Measurements from ENCODE around the gene PATJ.
A peak's percentile ranks its signal among the peaks of the same experiment; 100 is the strongest.

Gene PATJ

GRCh38 chr1:62131093-62131725 lies 388.9 kb downstream of the PATJ start:
- Histone ChIP-seq H3K27ac (ENCODE audit: low read length) (no peak overlapping the region), H4K20me1 (ENCODE audit: insufficient read depth, low read length) (no peaks in the 10 kb centered on the region), H3K27me3 (ENCODE audit: insufficient read depth, low read length, poor library complexity) (no peaks in the 10 kb centered on the region), H2AFZ (ENCODE audit: low read depth, low read length) (peak overlapping the region; percentile 49; the same call in 1 of the 2 replicates), H3K4me3 (ENCODE audit: low read depth in 1 of 2, low read length in 2 of 2) (no peak overlapping the region), H3K36me3 (ENCODE audit: insufficient read depth, low read length) (no peaks in the 10 kb centered on the region), H3K9ac (ENCODE audit: low read depth, low read length) (no peak overlapping the region), H3K9me3 (ENCODE audit: insufficient read depth, low read length, severe bottlenecking) (no peaks in the 10 kb centered on the region), H3K4me2 (ENCODE audit: insufficient read depth, low read length) (no peak overlapping the region), H3K4me1 (ENCODE audit: insufficient read depth, low read length) (no peaks in the 10 kb centered on the region), H3K79me2 (ENCODE audit: insufficient read depth, low read length) (no peaks in the 10 kb centered on the region)
- peak; percentile 97 for ATAC-seq (ENCODE audit: insufficient read depth, low read depth)
- DNase-seq: peak; percentile 44
- peak; percentile 91 for TF ChIP-seq CTCF (IDR thresholded peaks at IDR 0.05; ENCODE audit: borderline replicate concordance, extremely low read depth, low read length, poor library complexity, severe bottlenecking)
- TF ChIP-seq EZH2 (IDR thresholded peaks at IDR 0.05; ENCODE audit: borderline replicate concordance, low read depth, low read length, severe bottlenecking): no peak

GRCh38 chr1:62138029-62138428 lies 395.7 kb downstream of the PATJ start:
- Histone ChIP-seq H3K4me1 (ENCODE audit: insufficient read depth, low read length) (no peaks in the 10 kb centered on the region), H3K27ac (ENCODE audit: low read length) (no peak overlapping the region), H3K4me3 (ENCODE audit: low read depth in 1 of 2, low read length in 2 of 2) (no peak overlapping the region), H3K79me2 (ENCODE audit: insufficient read depth, low read length) (no peaks in the 10 kb centered on the region), H2AFZ (ENCODE audit: low read depth, low read length) (no peak overlapping the region), H3K4me2 (ENCODE audit: insufficient read depth, low read length) (no peak overlapping the region), H3K27me3 (ENCODE audit: insufficient read depth, low read length, poor library complexity) (no peaks in the 10 kb centered on the region), H3K9ac (ENCODE audit: low read depth, low read length) (no peak overlapping the region), H3K9me3 (ENCODE audit: insufficient read depth, low read length, severe bottlenecking) (no peaks in the 10 kb centered on the region), H3K36me3 (ENCODE audit: insufficient read depth, low read length) (no peaks in the 10 kb centered on the region), H4K20me1 (ENCODE audit: insufficient read depth, low read length) (no peaks in the 10 kb centered on the region)
- no peak for DNase-seq
- TF ChIP-seq CTCF (IDR thresholded peaks at IDR 0.05; ENCODE audit: borderline replicate concordance, extremely low read depth, low read length, poor library complexity, severe bottlenecking): no peak
- TF ChIP-seq EZH2 (IDR thresholded peaks at IDR 0.05; ENCODE audit: borderline replicate concordance, low read depth, low read length, severe bottlenecking): no peak
- ATAC-seq (ENCODE audit: insufficient read depth, low read depth): no peak

DNA sequence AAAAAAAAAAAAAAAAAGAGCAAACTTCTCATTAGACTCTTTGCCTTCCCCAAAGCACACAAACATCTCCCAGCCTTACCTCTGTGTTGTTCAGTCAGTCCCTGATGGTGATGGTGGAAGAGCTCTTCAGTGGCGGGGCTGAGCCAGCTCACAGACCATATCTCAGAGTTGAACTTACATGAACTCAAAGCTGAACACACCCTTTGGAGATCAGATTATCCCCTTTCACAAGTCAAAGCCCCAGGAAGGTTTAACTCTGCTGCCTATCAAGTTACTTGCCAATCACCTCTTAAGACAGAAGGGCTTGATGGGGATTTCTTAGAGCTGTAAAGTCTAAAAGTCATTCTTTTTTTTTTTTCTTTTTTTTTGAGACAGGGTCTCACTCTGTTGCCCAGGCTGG lies 397.1 kb downstream of the PATJ start:
- no peaks in the 10 kb centered on the region for H3K9me3 ChIP-seq (ENCODE audit: insufficient read depth, low read length, severe bottlenecking)
- no peaks in the 10 kb centered on the region for H3K27me3 ChIP-seq (ENCODE audit: insufficient read depth, low read length, poor library complexity)
- no peak for ATAC-seq (ENCODE audit: insufficient read depth, low read depth)
- H3K79me2 ChIP-seq (ENCODE audit: insufficient read depth, low read length): no peaks in the 10 kb centered on the region
- H3K36me3 ChIP-seq (ENCODE audit: insufficient read depth, low read length): no peaks in the 10 kb centered on the region
- H4K20me1 ChIP-seq (ENCODE audit: insufficient read depth, low read length): no peaks in the 10 kb centered on the region
- no peak overlapping the region for H3K4me3 ChIP-seq (ENCODE audit: low read depth in 1 of 2, low read length in 2 of 2)
- TF ChIP-seq CTCF (IDR thresholded peaks at IDR 0.05; ENCODE audit: borderline replicate concordance, extremely low read depth, low read length, poor library complexity, severe bottlenecking) (no peak), EZH2 (IDR thresholded peaks at IDR 0.05; ENCODE audit: borderline replicate concordance, low read depth, low read length, severe bottlenecking) (no peak)
- H3K4me1 ChIP-seq (ENCODE audit: insufficient read depth, low read length): no peaks in the 10 kb centered on the region
- no peak overlapping the region for H2AFZ ChIP-seq (ENCODE audit: low read depth, low read length)
- no peak overlapping the region for H3K27ac ChIP-seq (ENCODE audit: low read length)
- H3K4me2 ChIP-seq (ENCODE audit: insufficient read depth, low read length): no peak overlapping the region
- no peak overlapping the region for H3K9ac ChIP-seq (ENCODE audit: low read depth, low read length)
- DNase-seq: no peak

Measured in DND-41 (cell line).